ENCODE data around the gene KISS1R. TPM values are rescaled to one million over a fixed set of nuclear protein-coding genes. Genes with fewer than 3 reads are reported as not detected.

KISS1R gene
- total RNA-seq, 1 donor from 2014 or later = not detected

GRCh38 chr19:960601-960938 lies 43.4 kb downstream of the KISS1R start:
- intact Hi-C loops (cut with micrococcal nuclease) = no loop called here
- no peak for TF ChIP-seq CTCF (IDR thresholded peaks at IDR 0.05; ENCODE audit: borderline replicate concordance)
- Histone ChIP-seq H3K27ac (replicated peaks) (no peak overlapping the region), H3K4me1 (no peaks in the 10 kb centered on the region), H3K27me3 (ENCODE audit: low read depth) (no peaks in the 10 kb centered on the region), H3K9me3 (replicated peaks) (no peaks in the 10 kb centered on the region), H3K4me3 (no peak overlapping the region), H3K36me3 (peaks cover 13% of the 10 kb centered on the region)
- DNase-seq = no peak

GRCh38 chr19:961866-962620 lies 44.9 kb downstream of the KISS1R start:
- no peak overlapping the region for H3K27ac ChIP-seq (replicated peaks)
- H3K4me3 ChIP-seq = no peak overlapping the region
- no peaks in the 10 kb centered on the region for H3K4me1 ChIP-seq
- no peak for DNase-seq
- H3K36me3 ChIP-seq = peaks cover 21% of the 10 kb centered on the region
- H3K27me3 ChIP-seq (ENCODE audit: low read depth) = no peaks in the 10 kb centered on the region
- no peak for TF ChIP-seq CTCF (IDR thresholded peaks at IDR 0.05; ENCODE audit: borderline replicate concordance)
- H3K9me3 ChIP-seq (replicated peaks) = peaks cover 4% of the 10 kb centered on the region
- intact Hi-C loops (cut with micrococcal nuclease) = no loop called here

GRCh38 chr19:962683-963400 lies 45.7 kb downstream of the KISS1R start:
- H3K9me3 ChIP-seq (replicated peaks) = peaks cover 4% of the 10 kb centered on the region
- DNase-seq = no peak
- intact Hi-C loops (cut with micrococcal nuclease) = no loop called here
- no peaks in the 10 kb centered on the region for H3K27me3 ChIP-seq (ENCODE audit: low read depth)
- no peaks in the 10 kb centered on the region for H3K4me1 ChIP-seq
- peaks cover 25% of the 10 kb centered on the region for H3K36me3 ChIP-seq
- no peak for TF ChIP-seq CTCF (IDR thresholded peaks at IDR 0.05; ENCODE audit: borderline replicate concordance)
- no peak overlapping the region for H3K27ac ChIP-seq (replicated peaks)
- H3K4me3 ChIP-seq = no peak overlapping the region

GRCh38 chr19:963486-963951 lies 46.4 kb downstream of the KISS1R start:
- Histone ChIP-seq H3K9me3 (replicated peaks) (peaks cover 4% of the 10 kb centered on the region), H3K27ac (replicated peaks) (no peak overlapping the region), H3K36me3 (peaks cover 32% of the 10 kb centered on the region), H3K27me3 (ENCODE audit: low read depth) (no peaks in the 10 kb centered on the region), H3K4me3 (no peak overlapping the region), H3K4me1 (no peaks in the 10 kb centered on the region)
- DNase-seq = no peak
- intact Hi-C loops (cut with micrococcal nuclease) = no loop called here
- no peak for TF ChIP-seq CTCF (IDR thresholded peaks at IDR 0.05; ENCODE audit: borderline replicate concordance)

- H3K9me3 ChIP-seq (replicated peaks) = peaks cover 4% of the 10 kb centered on the region
- H3K27ac ChIP-seq (replicated peaks) = no peak overlapping the region
- no peak for TF ChIP-seq CTCF (IDR thresholded peaks at IDR 0.05; ENCODE audit: borderline replicate concordance)
- H3K27me3 ChIP-seq (ENCODE audit: low read depth) = no peaks in the 10 kb centered on the region
- DNase-seq = no peak
- peaks cover 38% of the 10 kb centered on the region for H3K36me3 ChIP-seq
- intact Hi-C loops (cut with micrococcal nuclease) = no loop called here
- no peak overlapping the region for H3K4me3 ChIP-seq
- H3K4me1 ChIP-seq = no peaks in the 10 kb centered on the region
Measured at GRCh38 chr19:964116-964520, 47.0 kb downstream of the KISS1R start.

Data from left ventricle myocardium inferior (tissue), 1 donor.